GM21360 (cell line): ENCODE data around the gene SLC35G6.

ENCODE experiments used
- ATAC-seq: cut with Tn5 transposase; IDR thresholded peaks from one replicate; pipeline ENCODE4 v1.9.1; 2021; ENCODE audit warnings: mild to moderate bottlenecking, moderate library complexity; ENCODE audit not compliant: unreplicated experiment

SLC35G6 gene

GRCh38 chr17:7499161-7499560 lies 17.9 kb downstream of the SLC35G6 start:
- ATAC-seq, result no peak

- ATAC-seq, result no peak
These were observed 20.5 kb downstream of the SLC35G6 start for GRCh38 chr17:7501729-7502128.

- no peak for ATAC-seq
These were observed 21.1 kb downstream of the SLC35G6 start for GRCh38 chr17:7502171-7502847.

GRCh38 chr17:7502987-7503386 lies 21.7 kb downstream of the SLC35G6 start:
- no peak for ATAC-seq

GRCh38 chr17:7503521-7503920 lies 22.3 kb downstream of the SLC35G6 start:
- no peak for ATAC-seq

- no peak for ATAC-seq
These were observed 26.9 kb downstream of the SLC35G6 start for GRCh38 chr17:7508145-7508544.

- no peak for ATAC-seq
These were observed 27.6 kb downstream of the SLC35G6 start for GRCh38 chr17:7508846-7509245.

- no peak for ATAC-seq
These were observed 28.7 kb downstream of the SLC35G6 start for GRCh38 chr17:7509937-7510336.

- ATAC-seq, result no peak
These were observed 29.9 kb downstream of the SLC35G6 start for GRCh38 chr17:7511108-7511507.

GRCh38 chr17:7512105-7512504 lies 30.9 kb downstream of the SLC35G6 start:
- no peak for ATAC-seq

- no peak for ATAC-seq
These were observed 31.7 kb downstream of the SLC35G6 start for GRCh38 chr17:7512824-7513540.

GRCh38 chr17:7513850-7514419 lies 32.7 kb downstream of the SLC35G6 start:
- ATAC-seq, result no peak

- ATAC-seq, result no peak
These were observed 34.8 kb downstream of the SLC35G6 start for GRCh38 chr17:7515911-7516610.

- ATAC-seq, result no peak
These were observed 41.8 kb downstream of the SLC35G6 start for GRCh38 chr17:7523033-7523432.

- no peak for ATAC-seq
These were observed 47.6 kb downstream of the SLC35G6 start for GRCh38 chr17:7528842-7529241.

GRCh38 chr17:7530023-7530900 lies 49.0 kb downstream of the SLC35G6 start:
- ATAC-seq, result no peak
